ENCODE data around the gene DDX18. TPM values are rescaled to one million over a fixed set of nuclear protein-coding genes. Genes with fewer than 3 reads are reported as not detected.
"Not testable (repeated sequence)": the region's sequence is repeated elsewhere in the genome, so short reads cannot be mapped to it uniquely, and the experiment has no call there.

DDX18 gene
- total RNA-seq, 4 donors from 2014 or later = 27.7 to 51.5 (median 39.2) TPM

DNA sequence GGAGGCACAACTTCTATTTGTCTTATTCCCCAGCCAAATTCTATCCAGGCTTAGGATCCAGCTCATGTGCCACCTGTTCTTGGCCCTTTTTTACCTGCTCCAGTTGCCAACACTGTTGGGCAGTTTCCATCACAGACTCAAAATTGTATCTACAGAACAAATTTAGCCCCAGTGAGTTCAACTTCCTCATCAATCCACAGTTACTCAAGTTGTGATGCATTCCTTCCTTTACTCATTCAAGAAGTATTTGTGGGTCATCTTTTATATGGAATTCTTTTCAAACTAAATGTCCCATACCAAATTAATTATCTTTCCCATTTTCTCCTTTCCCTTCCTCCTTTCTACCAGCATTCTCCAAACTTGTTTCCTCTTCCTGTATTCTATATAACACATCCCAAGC is 12.7 kb upstream of the DDX18 start:
- peaks cover 0 to 29% (median 0%) of the 10 kb centered on the region in 4 donors for H3K27me3 ChIP-seq
- no peak overlapping the region for H3K4me3 ChIP-seq
- TF ChIP-seq POLR2A (IDR thresholded peaks at IDR 0.05) = no peak
- TF ChIP-seq, protein P1, sequence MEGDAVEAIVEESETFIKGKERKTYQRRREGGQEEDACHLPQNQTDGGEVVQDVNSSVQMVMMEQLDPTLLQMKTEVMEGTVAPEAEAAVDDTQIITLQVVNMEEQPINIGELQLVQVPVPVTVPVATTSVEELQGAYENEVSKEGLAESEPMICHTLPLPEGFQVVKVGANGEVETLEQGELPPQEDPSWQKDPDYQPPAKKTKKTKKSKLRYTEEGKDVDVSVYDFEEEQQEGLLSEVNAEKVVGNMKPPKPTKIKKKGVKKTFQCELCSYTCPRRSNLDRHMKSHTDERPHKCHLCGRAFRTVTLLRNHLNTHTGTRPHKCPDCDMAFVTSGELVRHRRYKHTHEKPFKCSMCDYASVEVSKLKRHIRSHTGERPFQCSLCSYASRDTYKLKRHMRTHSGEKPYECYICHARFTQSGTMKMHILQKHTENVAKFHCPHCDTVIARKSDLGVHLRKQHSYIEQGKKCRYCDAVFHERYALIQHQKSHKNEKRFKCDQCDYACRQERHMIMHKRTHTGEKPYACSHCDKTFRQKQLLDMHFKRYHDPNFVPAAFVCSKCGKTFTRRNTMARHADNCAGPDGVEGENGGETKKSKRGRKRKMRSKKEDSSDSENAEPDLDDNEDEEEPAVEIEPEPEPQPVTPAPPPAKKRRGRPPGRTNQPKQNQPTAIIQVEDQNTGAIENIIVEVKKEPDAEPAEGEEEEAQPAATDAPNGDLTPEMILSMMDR (IDR thresholded peaks at IDR 0.05) = no peak
- H3K4me1 ChIP-seq = no peaks in the 10 kb centered on the region
- H3K27ac ChIP-seq = no peak overlapping the region
- no peaks in the 10 kb centered on the region for H3K36me3 ChIP-seq
- DNase-seq = no peak
- no peaks in the 10 kb centered on the region for H3K9me3 ChIP-seq
- intact Hi-C loops (cut with DNase I) = no loop called here

GRCh38 chr2:117803644-117804325 is 10.7 kb upstream of the DDX18 start:
- H3K36me3 ChIP-seq; intact Hi-C loops (cut with DNase I); H3K4me1 ChIP-seq; H3K27ac ChIP-seq; DNase-seq; H3K9me3 ChIP-seq: not testable (repeated sequence)
- peaks cover 0 to 29% (median 0%) of the 10 kb centered on the region in 4 donors for H3K27me3 ChIP-seq
- WGBS, 2 donors = 49 to 62% methylated on average over 7 to 11 of the region's 35 CpGs
- H3K4me3 ChIP-seq = peak overlapping the region in 3 of 4 donors; percentile 25 to 48 (median 30)

DNA sequence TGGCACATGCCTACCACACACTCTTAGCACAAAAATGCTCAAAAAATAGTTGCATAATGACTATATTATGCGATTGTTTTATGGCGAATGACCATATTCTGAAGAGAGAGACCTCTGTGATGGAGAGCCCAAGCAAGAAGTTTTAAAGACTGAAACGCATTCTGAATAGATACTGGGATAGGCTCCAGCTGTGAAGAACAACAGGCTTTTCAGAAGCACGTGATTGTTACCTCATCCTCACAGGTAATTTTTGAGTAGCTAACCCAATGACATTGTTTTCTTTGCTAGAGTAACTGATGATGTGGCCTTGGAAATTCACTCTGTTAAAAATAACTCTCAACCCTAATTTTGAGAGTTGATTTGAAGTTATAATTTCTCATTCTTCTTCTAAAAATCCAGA is 2.0 kb upstream of the DDX18 start:
- TF ChIP-seq, protein P1 (IDR thresholded peaks at IDR 0.05) = no peak
- no peak for TF ChIP-seq POLR2A (IDR thresholded peaks at IDR 0.05)
- H3K4me3 ChIP-seq = no peak overlapping the region
- H3K9me3 ChIP-seq = no peaks in the 10 kb centered on the region
- H3K27me3 ChIP-seq = no peaks in the 10 kb centered on the region
- H3K36me3 ChIP-seq = peaks cover 0 to 8% (median 0%) of the 10 kb centered on the region in 3 donors
- no peak for DNase-seq
- no peak overlapping the region for H3K27ac ChIP-seq
- H3K4me1 ChIP-seq = peaks cover 8 to 28% (median 14%) of the 10 kb centered on the region in 3 donors
- WGBS, 2 donors = 60 to 62% methylated on average over 4 of the region's 4 CpGs
- intact Hi-C loops (cut with DNase I) = no loop called here

DNA sequence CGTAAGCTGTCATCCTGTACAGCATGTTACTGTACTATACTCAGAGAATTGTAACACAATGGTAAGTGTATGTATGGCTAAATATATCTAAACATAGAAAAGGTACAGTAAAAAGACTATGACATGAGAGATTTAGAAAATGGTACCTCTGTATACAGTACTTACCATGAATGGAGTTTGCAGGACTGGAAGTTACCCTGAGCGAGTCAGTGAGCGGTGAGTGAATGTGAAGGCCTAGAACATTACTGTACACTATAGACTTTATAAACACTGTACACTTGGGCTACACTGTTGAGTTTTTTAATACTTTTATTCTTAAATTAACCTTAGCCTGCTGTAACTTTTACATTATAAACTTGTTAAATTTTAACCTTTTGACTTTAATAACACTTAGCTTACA is 1.5 kb downstream of the DDX18 start:
- no peaks in the 10 kb centered on the region for H3K27me3 ChIP-seq
- no peak overlapping the region for H3K27ac ChIP-seq
- H3K4me1 ChIP-seq = peaks cover 8 to 28% (median 14%) of the 10 kb centered on the region in 3 donors
- H3K4me3 ChIP-seq = peak overlapping the region in 2 of 4 donors; percentile 75 to 94
- peaks cover 2 to 43% (median 18%) of the 10 kb centered on the region in 3 donors for H3K36me3 ChIP-seq
- no peaks in the 10 kb centered on the region for H3K9me3 ChIP-seq
- intact Hi-C loops (cut with DNase I) = no loop called here
- no peak for DNase-seq
- WGBS, 2 donors = 85% methylated on average over 3 of the region's 3 CpGs
- no peak for TF ChIP-seq POLR2A (IDR thresholded peaks at IDR 0.05)
- TF ChIP-seq, protein P1 (IDR thresholded peaks at IDR 0.05) = no peak

- DNase-seq = no peak
- H3K36me3 ChIP-seq = peaks cover 5 to 73% (median 26%) of the 10 kb centered on the region in 3 donors
- no peak overlapping the region for H3K4me3 ChIP-seq
- TF ChIP-seq, protein P1 (IDR thresholded peaks at IDR 0.05) = no peak
- no peak for TF ChIP-seq POLR2A (IDR thresholded peaks at IDR 0.05)
- no peak overlapping the region for H3K27ac ChIP-seq
- H3K9me3 ChIP-seq = no peaks in the 10 kb centered on the region
- H3K27me3 ChIP-seq = no peaks in the 10 kb centered on the region
- intact Hi-C loops (cut with DNase I) = no loop called here
- H3K4me1 ChIP-seq = peaks cover 8 to 25% (median 14%) of the 10 kb centered on the region in 3 donors
- 83 to 88% methylated on average over 3 of the region's 3 CpGs for WGBS, 2 donors
Measured at GRCh38 chr2:117818921-117819320, 4.4 kb downstream of the DDX18 start.
